HFFc6 (cell line): Measurements from ENCODE around the gene RANGAP1. TPM values are rescaled to one million over a fixed set of nuclear protein-coding genes. Genes with fewer than 3 reads are reported as not detected.

Experiments
- DNase-seq: peaks from one replicate; pipeline ENCODE4 v3.0.0-alpha.2; 2018
- H3K27ac Mint-ChIP-seq: 2 replicates; pipeline ENCODE4 v1.8.0; 2020; ENCODE audit warnings: mild to moderate bottlenecking, mixed read lengths
- H3K27me3 Mint-ChIP-seq: 2 replicates; pipeline ENCODE4 v1.8.0; 2021; ENCODE audit warnings: mild to moderate bottlenecking, moderate library complexity, mixed read lengths; ENCODE audit not compliant: insufficient read depth
- H3K36me3 Mint-ChIP-seq: 2 replicates; pipeline ENCODE4 v1.8.0; 2021; ENCODE audit warnings: low read depth, mixed read lengths
- H3K4me1 Mint-ChIP-seq: 2 replicates; pipeline ENCODE4 v1.8.0; 2020; ENCODE audit warnings: low read depth, mixed read lengths
- H3K4me3 Mint-ChIP-seq: 2 replicates; pipeline ENCODE4 v1.8.0; 2020; ENCODE audit warnings: mild to moderate bottlenecking, moderate library complexity, mixed read lengths
- H3K9me3 Mint-ChIP-seq: 2 replicates; pipeline ENCODE4 v1.8.0; 2020; ENCODE audit warnings: mild to moderate bottlenecking, mixed read lengths
- total RNA-seq, 6 experiments: library from RNA; stranded (reverse); fragmentation: NEBNext Ultra II Directional; extraction: Animal tissue kit (Norgen Biotek cat#: 25700); gene quantifications; 2 replicates in 1 of 6; 3 replicates in 5 of 6; pipeline ENCODE4 v1.2.3, GENCODE V29; 2021
- TF ChIP-seq, protein P1 (sequence below): fragments of 200-600 bp; sonication (generic); IDR thresholded peaks from 2 replicates; pipeline ENCODE4 v1.5.0; 2021; ENCODE audit warnings: antibody characterized with exemption, mild to moderate bottlenecking

The RANGAP1 gene
- total RNA-seq, 6 experiments from 2014 or later = 215 to 249 (median 227) TPM

DNA sequence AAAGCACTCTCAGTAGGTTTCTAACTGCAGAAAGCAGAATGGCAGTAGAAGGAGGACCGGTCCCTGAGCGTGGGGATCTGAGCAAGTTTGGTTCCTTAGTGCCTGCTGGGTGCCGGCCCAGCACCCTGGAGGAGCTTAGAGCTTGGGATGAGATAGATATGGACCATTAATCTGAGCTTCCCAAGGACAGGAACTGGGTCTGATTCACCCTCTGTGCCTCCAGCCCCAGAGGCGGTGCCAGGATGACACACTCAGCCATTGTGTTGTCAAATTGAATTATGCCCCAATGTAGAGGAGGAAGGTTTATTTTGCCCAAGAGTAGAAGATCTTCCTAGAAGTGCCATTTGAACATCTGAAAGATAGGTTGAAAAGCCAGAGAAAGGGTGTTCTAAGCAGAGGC is 19.7 kb upstream of the RANGAP1 start:
- TF ChIP-seq, protein P1, sequence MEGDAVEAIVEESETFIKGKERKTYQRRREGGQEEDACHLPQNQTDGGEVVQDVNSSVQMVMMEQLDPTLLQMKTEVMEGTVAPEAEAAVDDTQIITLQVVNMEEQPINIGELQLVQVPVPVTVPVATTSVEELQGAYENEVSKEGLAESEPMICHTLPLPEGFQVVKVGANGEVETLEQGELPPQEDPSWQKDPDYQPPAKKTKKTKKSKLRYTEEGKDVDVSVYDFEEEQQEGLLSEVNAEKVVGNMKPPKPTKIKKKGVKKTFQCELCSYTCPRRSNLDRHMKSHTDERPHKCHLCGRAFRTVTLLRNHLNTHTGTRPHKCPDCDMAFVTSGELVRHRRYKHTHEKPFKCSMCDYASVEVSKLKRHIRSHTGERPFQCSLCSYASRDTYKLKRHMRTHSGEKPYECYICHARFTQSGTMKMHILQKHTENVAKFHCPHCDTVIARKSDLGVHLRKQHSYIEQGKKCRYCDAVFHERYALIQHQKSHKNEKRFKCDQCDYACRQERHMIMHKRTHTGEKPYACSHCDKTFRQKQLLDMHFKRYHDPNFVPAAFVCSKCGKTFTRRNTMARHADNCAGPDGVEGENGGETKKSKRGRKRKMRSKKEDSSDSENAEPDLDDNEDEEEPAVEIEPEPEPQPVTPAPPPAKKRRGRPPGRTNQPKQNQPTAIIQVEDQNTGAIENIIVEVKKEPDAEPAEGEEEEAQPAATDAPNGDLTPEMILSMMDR = no peak
- peaks cover 53% of the 10 kb centered on the region for H3K4me1 Mint-ChIP-seq
- peak; percentile 87 for DNase-seq
- H3K27me3 Mint-ChIP-seq = no peaks in the 10 kb centered on the region
- peak overlapping the region; percentile 75 for H3K27ac Mint-ChIP-seq
- peak overlapping the region; percentile 55 for H3K4me3 Mint-ChIP-seq
- H3K36me3 Mint-ChIP-seq = peaks cover 40% of the 10 kb centered on the region
- no peaks in the 10 kb centered on the region; the same call in 1 of the 2 replicates for H3K9me3 Mint-ChIP-seq

DNA sequence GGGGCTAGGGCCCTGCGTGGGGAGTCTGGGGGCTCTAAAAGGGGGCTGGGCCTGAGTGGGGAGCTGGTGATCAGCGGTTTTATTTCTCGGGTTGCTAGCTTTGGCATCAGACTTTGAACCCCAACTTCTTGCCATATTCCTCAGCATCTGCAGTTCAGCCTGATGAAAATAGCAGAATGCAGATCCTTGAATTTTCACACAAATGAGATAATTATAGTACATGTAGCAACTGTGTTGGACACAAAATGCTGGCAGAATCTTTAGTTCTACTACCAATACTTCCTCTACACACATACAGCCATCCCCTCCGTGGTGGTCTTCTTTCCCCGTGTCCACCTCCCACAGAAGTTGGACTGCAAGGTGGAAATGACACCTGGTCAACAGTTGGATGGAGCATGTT is 16.8 kb upstream of the RANGAP1 start:
- Mint-ChIP-seq H3K4me3 (peak overlapping the region; percentile 88), H3K27me3 (no peaks in the 10 kb centered on the region), H3K27ac (peak overlapping the region; percentile 62), H3K9me3 (no peaks in the 10 kb centered on the region; the same call in 1 of the 2 replicates), H3K4me1 (peaks cover 46% of the 10 kb centered on the region), H3K36me3 (peaks cover 29% of the 10 kb centered on the region)
- DNase-seq = no peak
- TF ChIP-seq, protein P1 = no peak

DNA sequence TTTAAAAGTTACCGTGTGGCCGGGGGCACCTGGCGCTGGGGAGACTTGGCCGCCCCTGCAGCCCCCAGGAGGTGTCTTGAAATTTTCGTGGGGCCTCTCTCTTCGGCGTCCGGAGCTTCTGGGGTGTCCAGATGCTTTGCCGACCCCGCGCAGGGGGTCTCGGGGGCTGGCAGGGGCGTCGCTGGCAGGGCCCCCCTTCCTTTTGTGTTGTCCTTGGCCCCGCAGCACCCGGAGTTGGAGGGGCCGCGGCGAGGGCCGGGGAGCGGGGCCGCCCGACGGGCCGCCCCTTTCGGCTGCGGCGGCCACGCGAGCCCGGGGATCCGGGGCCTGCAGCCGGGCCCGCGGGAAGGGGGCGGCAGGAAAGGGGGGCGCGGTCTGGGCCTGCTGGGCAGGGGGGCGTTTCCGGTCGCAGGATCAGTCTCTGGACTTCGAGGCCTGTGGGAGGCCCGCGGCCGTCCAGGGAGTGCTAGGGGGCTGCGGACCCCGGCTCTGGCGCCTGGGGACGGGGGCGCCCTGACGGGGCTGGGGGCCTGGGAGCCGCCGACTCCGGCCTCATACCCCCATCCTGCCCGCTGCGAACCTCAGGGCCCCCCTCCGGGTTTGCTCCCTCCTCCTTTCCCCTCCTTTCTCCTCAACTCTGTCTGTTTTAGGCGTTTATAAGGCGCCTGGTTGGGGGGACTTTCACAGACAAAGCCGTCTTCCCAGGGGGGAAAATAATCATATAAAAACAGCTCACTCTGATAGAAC is 16.2 kb upstream of the RANGAP1 start:
- no peaks in the 10 kb centered on the region for H3K27me3 Mint-ChIP-seq
- TF ChIP-seq, protein P1 = no peak
- DNase-seq = no peak
- peak overlapping the region; percentile 88 for H3K4me3 Mint-ChIP-seq
- peaks cover 23% of the 10 kb centered on the region for H3K36me3 Mint-ChIP-seq
- H3K27ac Mint-ChIP-seq = peak overlapping the region; percentile 62
- peaks cover 39% of the 10 kb centered on the region for H3K4me1 Mint-ChIP-seq
- H3K9me3 Mint-ChIP-seq = no peaks in the 10 kb centered on the region; the same call in 1 of the 2 replicates

DNA sequence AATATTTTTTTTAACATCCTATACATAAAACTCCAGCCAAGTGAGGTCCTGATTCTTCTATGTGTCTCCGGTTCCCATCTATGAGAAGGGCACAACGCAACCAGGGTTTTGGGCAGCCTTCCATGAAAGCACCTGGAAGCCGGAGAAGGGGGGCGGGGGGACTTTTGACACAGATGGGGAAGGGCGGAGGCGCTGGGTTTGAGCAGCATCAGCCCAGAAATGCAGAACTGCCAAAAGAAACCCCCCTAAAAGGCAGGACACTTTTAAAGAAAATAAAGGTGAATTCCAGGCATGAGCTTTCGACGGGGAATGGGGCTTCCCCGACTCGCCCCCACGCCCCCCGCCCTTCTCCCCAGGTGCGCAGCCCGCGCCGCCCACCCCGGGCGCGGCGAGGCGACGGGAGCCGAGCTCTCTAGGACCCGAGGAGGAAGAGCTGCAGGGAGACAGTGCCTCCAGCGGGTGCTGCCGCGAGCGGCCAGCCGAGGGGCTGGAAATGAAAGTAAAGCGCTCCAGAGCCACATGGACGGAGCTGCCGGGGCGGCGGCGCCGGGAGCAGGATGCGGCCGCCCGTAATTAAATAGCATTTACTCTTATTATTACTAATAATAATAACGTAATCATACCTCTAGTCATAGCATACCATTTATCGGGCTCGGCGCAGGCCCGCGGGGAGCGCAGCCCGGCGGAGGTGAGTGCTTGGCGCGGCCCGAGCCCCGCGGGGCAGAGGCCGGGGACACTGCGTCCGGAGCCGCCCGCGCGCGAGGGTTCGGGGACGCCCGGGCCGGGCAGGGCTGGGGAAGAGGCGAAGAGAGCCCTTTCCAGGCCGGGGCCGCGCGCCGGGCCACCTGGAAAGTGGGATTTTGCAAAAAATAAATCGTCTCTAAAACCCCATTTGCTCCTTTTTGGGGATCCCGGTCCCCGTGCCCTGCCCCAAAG is 15.4 kb upstream of the RANGAP1 start, which contains the start of gene ZC3H7B:
Gene ZC3H7B (plus strand): TSS at position 441 of the 936 bp plus-strand sequence. CDS start 19,136 bp downstream, outside the sequence.
- Mint-ChIP-seq H3K9me3 (no peaks in the 10 kb centered on the region; the same call in 1 of the 2 replicates), H3K36me3 (peaks cover 21% of the 10 kb centered on the region), H3K27me3 (no peaks in the 10 kb centered on the region), H3K27ac (peak within 1 kb of the TSS; percentile 62), H3K4me1 (peaks cover 37% of the 10 kb centered on the region), H3K4me3 (peak within 1 kb of the TSS; percentile 88)
- peak; percentile 72 for DNase-seq
- TF ChIP-seq, protein P1 = peak; percentile 71

DNA sequence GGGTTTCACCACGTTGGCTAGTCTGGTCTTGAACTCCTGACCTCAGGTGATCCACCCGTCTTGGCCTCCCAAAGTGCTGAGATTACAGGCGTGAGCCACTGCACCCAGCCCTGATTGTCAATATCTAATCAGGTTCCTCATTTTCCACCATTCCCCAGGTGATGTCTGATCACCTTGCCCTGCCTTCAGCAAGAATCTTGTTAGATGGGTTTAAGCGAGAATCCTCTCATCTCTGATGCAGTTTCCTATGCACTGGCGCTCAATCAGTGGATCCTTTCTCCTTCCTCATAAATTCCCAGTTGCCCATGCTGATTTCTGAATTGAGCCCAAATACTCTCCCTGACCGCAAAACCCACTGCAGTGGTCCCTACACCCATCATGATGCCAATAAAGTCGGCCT is 14.7 kb upstream of the RANGAP1 start:
- Mint-ChIP-seq H3K4me1 (peaks cover 33% of the 10 kb centered on the region), H3K4me3 (peak overlapping the region; percentile 88), H3K36me3 (peaks cover 17% of the 10 kb centered on the region), H3K27me3 (no peaks in the 10 kb centered on the region), H3K9me3 (no peaks in the 10 kb centered on the region; the same call in 1 of the 2 replicates), H3K27ac (peak overlapping the region; percentile 53)
- no peak for DNase-seq
- TF ChIP-seq, protein P1 = no peak
